Lower lobe of right lung (tissue), 2 donors: Measurements from ENCODE around the gene MAPK9. TPM values are rescaled to one million over a fixed set of nuclear protein-coding genes. Genes with fewer than 3 reads are reported as not detected.

ENCODE experiments used
- ATAC-seq, 2 donors: fragments of 200-7000 bp; cut with Tn5 transposase; one replicate each; pipeline ENCODE4 v1.9.1; 2020 to 2022; ENCODE audit warnings: mild to moderate bottlenecking in 2 of 2, moderate library complexity in 2 of 2
- DNase-seq: peaks from one replicate; pipeline ENCODE4 v3.0.0-alpha.2; 2020
- H3K27ac ChIP-seq: fragments of 200-600 bp; one replicate; pipeline ENCODE4 v1.8.0; 2022
- H3K27me3 ChIP-seq: fragments of 200-600 bp; one replicate; pipeline ENCODE4 v1.8.0; 2022; ENCODE audit warnings: low read depth
- H3K36me3 ChIP-seq: fragments of 200-600 bp; one replicate; pipeline ENCODE4 v1.8.0; 2022; ENCODE audit warnings: mild to moderate bottlenecking
- H3K4me1 ChIP-seq: fragments of 200-600 bp; one replicate; pipeline ENCODE4 v1.8.0; 2022
- H3K4me3 ChIP-seq: fragments of 200-600 bp; one replicate; pipeline ENCODE4 v1.8.0; 2022; ENCODE audit warnings: mild to moderate bottlenecking
- H3K9me3 ChIP-seq: fragments of 200-600 bp; one replicate; pipeline ENCODE4 v1.8.0; 2022
- intact Hi-C: fragments of 100-400 bp; cut with DNase I; formaldehyde crosslinking; loops from one replicate; pipeline ENCODE4 v1.11.0; 2022
- total RNA-seq: library from RNA; stranded (reverse); fragmentation: NEBNext Ultra II Directional; extraction: Animal tissue kit (Norgen Biotek cat#: 25700); gene quantifications from one replicate; pipeline ENCODE4 v1.2.1, GENCODE V29; 2021
- TF ChIP-seq, protein P1 (sequence below): fragments of 200-600 bp; IDR thresholded peaks from one replicate; pipeline ENCODE4 v1.8.0; 2022; ENCODE audit warnings: antibody characterized with exemption, mild to moderate bottlenecking
- donor health status: DM: no; HTN: yes; CAD: no; lungs with severe emphysema.

Gene MAPK9
- total RNA-seq, 1 donor from 2014 or later, result 43.1 TPM

DNA sequence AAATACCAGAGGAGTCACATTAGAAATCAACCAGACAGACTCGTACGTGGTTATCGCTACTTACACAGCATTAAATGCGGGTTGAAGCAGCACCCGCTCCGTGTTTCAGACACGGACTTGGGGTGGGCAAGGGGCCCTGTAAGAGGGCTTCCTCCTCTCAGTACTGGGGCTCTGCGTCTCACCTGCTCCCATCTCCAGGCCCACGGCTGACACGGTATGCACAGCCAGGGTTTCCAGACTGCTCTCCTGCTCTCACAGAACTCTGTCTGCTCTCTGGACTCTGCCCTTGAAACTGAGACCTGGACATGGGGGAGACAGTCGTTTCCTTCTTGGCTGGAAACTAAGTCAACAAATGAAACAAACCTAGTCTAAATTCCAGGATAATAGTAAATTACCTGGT, 58.2 kb downstream of the MAPK9 start:
- H3K4me1 ChIP-seq, result no peaks in the 10 kb centered on the region
- peaks cover 46% of the 10 kb centered on the region for H3K36me3 ChIP-seq
- no peaks in the 10 kb centered on the region for H3K27me3 ChIP-seq
- no peak overlapping the region for H3K27ac ChIP-seq
- ATAC-seq (no peak), DNase-seq (no peak)
- TF ChIP-seq, protein P1, sequence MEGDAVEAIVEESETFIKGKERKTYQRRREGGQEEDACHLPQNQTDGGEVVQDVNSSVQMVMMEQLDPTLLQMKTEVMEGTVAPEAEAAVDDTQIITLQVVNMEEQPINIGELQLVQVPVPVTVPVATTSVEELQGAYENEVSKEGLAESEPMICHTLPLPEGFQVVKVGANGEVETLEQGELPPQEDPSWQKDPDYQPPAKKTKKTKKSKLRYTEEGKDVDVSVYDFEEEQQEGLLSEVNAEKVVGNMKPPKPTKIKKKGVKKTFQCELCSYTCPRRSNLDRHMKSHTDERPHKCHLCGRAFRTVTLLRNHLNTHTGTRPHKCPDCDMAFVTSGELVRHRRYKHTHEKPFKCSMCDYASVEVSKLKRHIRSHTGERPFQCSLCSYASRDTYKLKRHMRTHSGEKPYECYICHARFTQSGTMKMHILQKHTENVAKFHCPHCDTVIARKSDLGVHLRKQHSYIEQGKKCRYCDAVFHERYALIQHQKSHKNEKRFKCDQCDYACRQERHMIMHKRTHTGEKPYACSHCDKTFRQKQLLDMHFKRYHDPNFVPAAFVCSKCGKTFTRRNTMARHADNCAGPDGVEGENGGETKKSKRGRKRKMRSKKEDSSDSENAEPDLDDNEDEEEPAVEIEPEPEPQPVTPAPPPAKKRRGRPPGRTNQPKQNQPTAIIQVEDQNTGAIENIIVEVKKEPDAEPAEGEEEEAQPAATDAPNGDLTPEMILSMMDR, result no peak
- peaks cover 10% of the 10 kb centered on the region for H3K9me3 ChIP-seq
- intact Hi-C loops, result no loop called here
- H3K4me3 ChIP-seq, result no peak overlapping the region

DNA sequence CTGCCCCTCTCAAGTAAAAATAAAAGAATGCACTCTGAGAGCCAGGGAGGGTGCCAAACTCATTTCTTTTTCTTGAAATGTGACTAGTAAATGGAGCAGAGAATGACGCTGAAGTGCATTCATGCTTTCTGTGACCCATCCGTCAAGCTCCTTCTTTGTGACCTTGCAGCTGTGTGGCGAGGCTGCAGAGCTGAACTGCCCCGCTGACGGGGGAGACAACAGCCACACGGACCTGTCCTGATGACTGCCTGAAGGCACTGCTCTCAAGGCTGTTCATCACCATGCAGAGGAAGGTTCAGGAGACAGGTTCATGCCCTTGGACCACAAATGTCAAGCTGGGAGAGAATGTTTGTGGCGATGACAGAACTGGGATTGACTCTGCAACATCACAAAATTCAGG, 61.9 kb downstream of the MAPK9 start:
- TF ChIP-seq, protein P1, result no peak
- Histone ChIP-seq H3K9me3 (peaks cover 32% of the 10 kb centered on the region), H3K4me3 (no peak overlapping the region), H3K27ac (no peak overlapping the region), H3K4me1 (no peaks in the 10 kb centered on the region), H3K27me3 (no peaks in the 10 kb centered on the region), H3K36me3 (peaks cover 16% of the 10 kb centered on the region)
- DNase-seq, result no peak
- intact Hi-C loops, result no loop called here
- ATAC-seq, result no peak

DNA sequence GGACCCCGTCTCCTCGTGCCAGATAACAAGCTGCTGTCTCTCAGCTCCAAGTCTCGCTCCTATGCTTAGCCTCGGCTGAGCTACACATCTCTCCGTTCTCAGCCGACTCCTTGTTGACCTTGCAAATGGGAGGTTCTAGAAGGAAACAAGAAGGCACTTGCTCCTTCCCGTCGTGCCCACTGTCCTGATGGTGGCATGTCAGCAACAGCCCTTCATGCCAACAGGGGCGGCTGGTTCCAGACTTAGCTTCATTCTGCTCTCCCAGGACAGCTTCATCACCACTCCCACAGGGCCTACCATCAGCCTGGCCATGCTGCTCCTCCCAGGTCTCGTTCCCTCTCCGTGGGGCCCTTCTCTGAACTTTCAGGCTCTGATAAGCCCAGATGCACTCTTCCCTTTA, 69.8 kb downstream of the MAPK9 start:
- peaks cover 74% of the 10 kb centered on the region for H3K9me3 ChIP-seq
- TF ChIP-seq, protein P1, result no peak
- DNase-seq (no peak), ATAC-seq (no peak)
- H3K27ac ChIP-seq, result no peak overlapping the region
- no peaks in the 10 kb centered on the region for H3K27me3 ChIP-seq
- intact Hi-C loops, result no loop called here
- H3K4me1 ChIP-seq, result no peaks in the 10 kb centered on the region
- H3K36me3 ChIP-seq, result no peaks in the 10 kb centered on the region
- no peak overlapping the region for H3K4me3 ChIP-seq

DNA sequence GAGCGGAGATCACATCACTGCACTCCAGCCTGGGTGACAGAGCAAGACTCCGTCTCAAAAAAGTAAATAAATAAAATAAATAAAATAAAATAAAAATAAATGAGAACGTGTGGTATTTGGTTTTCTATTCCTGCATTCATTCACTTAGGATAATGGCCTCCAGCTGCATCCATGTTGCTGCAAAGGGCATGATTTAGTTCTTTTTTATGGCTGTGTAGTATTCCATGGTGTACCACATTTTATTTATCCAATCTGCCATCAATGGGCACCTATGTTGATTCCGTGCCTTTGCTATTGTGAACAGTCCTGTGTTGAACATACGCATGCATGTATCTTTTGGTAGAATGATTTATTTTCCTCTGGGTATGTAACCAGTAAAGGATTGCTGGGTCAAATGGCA, 74.1 kb downstream of the MAPK9 start:
- no peaks in the 10 kb centered on the region for H3K36me3 ChIP-seq
- intact Hi-C loops, result no loop called here
- H3K27me3 ChIP-seq, result peaks cover under 1% of the 10 kb centered on the region
- DNase-seq, result no peak
- H3K9me3 ChIP-seq, result peaks cover 43% of the 10 kb centered on the region
- no peak for ATAC-seq
- TF ChIP-seq, protein P1, result no peak
- no peak overlapping the region for H3K4me3 ChIP-seq
- no peak overlapping the region for H3K27ac ChIP-seq
- no peaks in the 10 kb centered on the region for H3K4me1 ChIP-seq

DNA sequence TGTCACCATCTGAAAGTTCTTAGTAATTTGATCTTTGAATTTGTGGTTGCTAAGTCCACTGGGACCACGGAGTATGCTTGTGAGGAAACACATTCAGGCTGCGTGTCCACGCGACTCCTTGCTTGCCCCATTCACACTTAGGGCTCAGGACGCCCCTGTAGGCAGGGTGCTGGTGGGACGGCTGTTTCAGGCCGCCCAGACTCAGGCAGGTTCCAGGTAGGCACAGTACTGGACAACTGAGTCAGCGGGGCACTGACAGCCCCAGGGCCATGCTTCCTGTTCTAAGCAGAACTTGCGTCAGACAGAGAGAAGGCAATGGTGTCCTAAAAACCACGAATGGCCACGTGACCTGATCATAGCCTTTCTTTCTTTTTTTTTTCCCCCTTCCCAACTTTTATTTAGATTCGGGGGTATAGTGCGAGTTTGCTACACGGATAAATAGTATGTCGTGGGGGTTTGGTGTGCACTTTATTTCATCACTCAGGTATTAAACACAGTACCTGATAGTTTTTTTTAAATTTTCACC, 75.2 kb downstream of the MAPK9 start:
- TF ChIP-seq, protein P1, result no peak
- H3K36me3 ChIP-seq, result no peaks in the 10 kb centered on the region
- no peak overlapping the region for H3K27ac ChIP-seq
- intact Hi-C loops, result no loop called here
- DNase-seq (no peak), ATAC-seq (no peak)
- H3K4me3 ChIP-seq, result no peak overlapping the region
- H3K4me1 ChIP-seq, result no peaks in the 10 kb centered on the region
- H3K9me3 ChIP-seq, result peaks cover 33% of the 10 kb centered on the region
- H3K27me3 ChIP-seq, result peaks cover 11% of the 10 kb centered on the region
